Measurements from ENCODE around the gene FKRP.

DNA sequence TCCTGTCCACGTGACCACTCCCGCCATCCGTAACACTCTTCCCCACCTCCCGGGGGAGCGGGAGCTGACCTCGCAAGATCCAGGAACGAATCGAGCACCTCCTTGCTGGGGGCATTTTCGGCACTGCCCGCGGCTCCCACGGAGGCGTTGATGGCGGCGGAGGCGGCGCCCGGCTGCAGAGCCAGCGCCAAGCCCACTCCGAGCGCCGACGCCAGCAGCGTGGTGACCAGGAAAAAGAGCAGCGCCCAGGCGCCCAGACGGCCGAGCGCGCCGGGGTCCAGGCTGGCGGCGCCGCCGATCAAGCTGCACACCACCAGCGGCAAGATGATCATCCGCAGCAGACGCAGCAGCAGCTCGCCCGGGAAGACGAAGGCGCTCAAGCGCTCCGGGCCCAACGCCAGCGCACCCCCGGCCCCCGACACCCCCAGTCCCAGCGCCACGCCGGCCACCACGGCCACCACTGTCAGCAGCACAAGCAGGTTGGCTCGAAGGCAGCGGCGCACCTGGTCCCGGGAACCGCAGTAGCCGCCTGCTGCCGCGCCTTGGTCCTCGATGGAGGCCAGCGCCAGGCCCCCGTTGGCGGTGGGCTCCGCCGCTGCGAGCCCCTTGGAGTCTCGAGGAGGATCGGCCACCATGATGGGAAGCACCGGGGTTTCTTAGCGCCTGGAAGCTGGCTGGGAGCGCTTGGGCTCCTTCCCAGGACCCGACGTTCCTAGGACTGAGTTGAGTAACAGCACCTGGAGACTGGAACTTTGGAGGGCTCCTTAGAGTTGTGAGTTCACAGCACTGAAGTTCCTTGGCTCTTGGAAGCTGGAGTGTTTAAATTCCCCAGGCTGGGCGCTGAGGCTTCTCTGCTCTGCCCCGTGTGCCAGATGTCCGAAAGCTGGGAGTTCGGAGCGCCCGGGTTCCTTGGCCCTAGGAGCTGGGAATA, 41.7 kb downstream of the FKRP start:
- TF ChIP-seq CTCF (conservative IDR thresholded peaks at IDR 0.05; ENCODE audit: low read depth, low read length) (no peak), EZH2 (IDR thresholded peaks at IDR 0.05; ENCODE audit: low read length, unreplicated experiment) (no peak), EZH2phosphoT487 (IDR thresholded peaks at IDR 0.05; ENCODE audit: borderline replicate concordance, low read length) (no peak)

Measured in PC-3 (cell line).